ENCODE data around the gene RBM18. TPM values are rescaled to one million over a fixed set of nuclear protein-coding genes. Genes with fewer than 3 reads are reported as not detected.

The RBM18 gene
- polyA plus RNA-seq, 3 donors = 31.9 to 33.4 (median 33.3) TPM

DNA sequence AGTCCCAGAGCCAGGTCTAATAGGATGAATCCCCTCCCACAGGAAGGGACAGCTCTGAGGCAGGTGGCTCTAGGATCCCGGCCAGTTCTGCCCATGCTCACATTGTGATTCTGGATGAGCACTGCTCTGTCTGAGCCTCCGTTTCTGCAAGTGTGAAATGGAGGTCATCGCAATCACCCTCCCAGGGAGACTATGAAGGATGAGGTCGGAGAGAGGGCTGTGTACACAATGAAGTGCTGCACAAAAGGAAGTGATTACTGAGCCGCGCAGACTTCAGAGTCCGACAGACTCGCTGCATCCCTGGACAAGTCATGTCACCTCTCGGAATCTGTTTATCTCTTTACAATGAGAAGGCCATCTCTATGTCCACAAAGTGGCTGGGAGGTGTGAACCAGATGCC lies 57.5 kb downstream of the RBM18 start:
- no peak for DNase-seq

DNA sequence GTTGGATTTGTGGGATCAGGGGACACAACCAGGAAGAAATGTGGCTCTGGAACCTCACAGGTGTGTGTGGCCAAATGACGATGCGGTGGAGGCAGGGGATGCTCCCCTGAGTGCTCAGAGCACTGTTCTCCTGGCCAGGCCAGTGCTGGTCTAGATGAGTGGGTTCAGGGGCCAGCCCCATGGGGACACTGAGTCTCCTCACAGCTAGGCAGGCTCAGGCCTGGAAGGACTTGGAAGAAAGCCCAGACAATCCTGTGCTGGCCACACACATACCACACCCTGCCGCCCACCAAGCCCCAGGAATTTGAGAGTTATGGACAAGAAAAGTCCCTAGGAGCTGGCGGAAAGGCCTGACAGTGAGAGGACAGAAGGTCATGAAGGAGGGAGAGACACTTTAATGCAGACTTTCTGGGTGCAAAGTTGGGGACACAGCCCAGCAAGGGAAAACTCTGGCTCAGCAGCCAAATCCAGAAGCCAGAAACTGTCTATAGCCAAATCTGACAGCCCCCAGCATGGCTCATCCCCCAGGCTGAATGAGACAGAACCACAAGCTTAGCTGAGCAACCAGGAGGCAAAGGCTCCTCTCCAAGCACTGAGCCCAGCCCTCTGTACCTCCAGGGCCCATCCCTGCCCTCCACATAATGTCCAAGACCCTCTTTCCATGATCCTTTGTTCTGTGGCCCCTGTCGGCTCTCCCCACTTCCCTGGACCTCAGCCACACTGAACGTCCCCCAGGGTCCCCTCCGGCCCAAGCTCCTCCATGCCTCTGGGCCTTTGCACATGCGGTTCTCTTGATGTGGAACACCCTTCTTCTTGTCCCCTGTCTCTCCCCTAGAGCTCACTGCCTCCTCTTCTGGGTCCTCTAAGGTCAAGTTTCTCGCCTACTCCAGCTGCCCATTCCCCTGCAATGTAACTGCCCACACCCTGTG lies 58.3 kb downstream of the RBM18 start:
- DNase-seq = no peak

DNA sequence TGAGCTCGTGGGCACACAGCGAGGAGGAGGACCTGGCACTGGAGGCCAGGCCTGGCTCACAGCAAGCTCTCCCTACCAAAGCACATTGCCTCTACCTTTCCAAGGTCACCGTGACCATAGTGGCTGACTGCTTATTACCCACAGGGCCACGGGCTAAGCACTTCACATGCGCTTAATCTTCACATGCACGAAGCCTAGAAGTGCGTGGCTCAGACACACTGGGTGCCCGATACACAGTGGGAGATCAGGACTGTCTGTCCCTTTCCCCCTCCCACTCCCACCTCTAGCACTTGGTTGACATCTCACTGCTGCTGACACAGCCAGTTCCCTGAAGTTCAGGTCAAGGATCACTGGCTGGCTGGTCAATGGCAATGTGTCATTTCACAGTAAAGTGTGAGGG lies 59.5 kb downstream of the RBM18 start:
- no peak for DNase-seq

DNA sequence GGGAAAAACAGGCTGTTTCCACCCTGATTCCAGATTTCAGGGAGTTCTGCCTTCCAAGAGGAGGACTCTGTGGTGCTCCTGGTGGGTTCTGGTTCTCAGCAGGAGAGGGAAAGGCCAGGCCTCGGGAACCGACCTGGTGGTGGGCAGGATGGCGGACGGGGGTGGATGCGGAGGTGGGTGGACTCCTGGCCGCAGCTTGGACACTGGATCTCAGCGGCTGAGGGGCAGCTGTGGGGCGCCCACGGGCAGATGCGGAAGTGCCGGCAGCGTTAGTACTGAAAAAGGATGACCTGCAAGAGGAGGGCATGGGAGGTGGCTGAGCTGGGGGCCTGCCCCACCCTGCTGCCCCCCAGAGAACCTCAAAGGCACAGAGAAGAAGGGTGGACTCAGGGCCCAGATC lies 60.1 kb downstream of the RBM18 start:
- DNase-seq = no peak

DNA sequence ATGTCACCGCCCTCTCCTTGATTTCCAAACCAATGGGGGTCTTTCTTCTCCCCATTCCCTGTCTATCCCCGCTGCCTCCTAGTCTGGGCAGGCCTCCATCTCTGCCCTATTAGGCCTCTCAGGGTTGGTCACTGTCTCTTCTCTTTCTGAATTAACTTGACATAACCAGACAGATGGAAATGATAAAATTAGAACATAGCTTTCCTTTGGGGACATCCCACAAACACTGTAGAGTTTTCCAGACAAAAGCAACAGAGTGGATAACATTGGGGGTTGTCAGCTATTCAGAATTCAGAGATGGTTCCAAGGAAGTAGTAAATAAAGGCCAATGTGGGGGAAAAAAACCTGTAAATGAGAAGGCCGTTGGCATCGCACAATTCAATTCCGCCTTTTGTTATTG lies 60.6 kb downstream of the RBM18 start:
- DNase-seq = no peak

DNA sequence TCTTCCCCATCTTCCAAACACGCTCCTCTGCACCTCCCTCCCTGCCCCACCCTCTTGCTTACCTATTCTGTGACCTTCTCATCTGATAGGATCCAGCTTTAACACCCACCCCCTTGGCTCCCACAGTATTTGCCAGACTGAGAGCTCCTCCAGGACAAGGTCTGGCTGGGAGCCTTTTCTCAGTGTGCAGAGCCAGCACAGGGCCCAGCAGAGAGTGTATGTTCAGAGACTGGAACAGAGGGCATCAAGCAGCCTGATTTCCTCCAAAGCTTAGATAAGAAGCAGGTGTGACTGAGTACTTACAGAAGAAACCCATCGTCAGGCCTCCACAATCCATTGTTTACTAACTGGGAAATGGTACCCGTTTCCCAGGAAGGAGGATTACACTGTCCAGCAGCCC lies 62.5 kb downstream of the RBM18 start:
- DNase-seq = no peak

DNA sequence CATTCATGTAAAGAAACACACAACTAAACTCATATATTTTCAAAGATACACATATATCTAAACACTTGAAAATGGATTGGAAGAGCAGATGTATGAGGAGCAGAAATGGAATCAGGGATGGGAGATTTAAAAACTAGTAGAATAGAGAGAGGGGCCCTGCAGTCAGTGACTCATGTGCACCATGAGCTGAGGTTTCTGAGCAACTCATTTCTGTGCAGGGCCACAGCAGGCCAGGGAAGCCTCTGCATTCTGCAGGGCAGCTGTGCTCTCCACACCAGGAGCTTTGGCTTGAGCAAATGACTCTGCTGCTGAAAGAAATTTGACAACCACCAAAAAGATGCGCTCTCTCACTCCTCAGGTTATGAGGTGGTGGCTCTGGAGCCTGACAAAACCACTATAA lies 63.0 kb downstream of the RBM18 start:
- DNase-seq = no peak

DNA sequence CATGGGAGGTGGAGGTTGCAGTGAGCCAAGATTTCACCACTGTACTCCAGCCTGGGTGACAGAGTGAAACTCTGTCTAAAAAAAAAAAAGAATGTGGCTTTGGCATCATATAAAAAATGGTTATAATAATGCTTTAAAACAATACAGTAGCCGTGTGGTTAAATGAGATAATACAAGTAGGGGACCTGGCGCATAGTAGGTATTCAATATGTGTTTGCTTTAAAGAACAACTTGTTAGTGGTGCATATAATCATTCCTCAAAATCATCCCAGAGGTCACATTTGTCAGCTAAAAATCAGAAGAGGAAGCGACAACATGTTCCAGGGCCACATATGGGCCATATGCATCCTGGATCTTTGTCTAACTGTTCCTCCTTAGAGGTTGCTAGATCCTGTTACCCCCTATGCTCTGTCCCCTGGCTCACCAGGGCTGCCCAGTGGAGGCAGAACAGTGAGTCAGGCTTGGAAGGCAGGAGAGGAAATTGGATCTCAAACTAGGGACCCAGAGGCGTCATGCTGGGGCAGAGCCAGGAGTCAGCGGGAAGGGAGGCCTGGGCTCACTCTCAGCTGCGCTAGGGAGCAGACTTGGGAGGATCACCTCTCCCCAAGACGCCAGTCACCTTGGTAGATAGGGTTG lies 63.6 kb downstream of the RBM18 start:
- DNase-seq = no peak

DNA sequence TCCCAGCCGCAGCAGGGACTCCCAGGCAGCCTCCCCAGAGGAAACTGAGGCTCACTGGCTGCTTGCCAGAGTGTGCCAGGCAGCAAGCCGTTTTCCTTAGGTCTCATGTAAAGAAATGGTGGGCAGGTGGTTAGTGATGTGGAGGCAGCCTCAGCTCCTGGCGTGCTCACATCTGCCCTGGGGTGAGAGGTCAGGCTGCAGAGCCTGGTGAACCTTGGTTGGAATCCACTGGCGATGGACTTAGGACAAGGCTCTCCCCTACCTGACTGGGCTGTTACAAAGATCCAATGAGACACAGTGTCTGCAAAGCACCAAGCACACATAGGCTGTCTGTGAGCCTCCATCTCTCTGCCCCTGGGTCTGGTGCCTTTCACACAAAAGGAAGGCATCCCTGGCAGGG lies 66.8 kb downstream of the RBM18 start:
- no peak for DNase-seq

DNA sequence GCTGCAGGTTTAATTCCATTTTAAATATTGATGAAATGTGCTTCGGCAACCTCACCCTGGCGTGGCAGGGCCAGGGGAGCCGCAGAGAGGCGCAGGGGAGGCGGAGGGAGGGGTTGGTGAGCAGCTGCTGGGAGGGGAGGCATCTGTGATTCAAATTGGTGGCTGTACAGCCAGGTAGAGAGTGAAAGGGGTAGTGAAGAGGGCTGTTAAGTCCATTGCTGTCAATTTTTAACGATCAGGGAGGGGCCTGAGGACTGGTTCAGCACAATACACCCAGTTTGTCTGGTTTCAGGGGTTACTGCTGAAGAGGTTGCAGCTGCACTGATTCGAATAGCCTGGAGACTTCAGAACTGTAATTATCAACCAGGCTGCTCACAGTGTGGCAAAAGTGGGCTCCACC lies 67.2 kb downstream of the RBM18 start:
- no peak for DNase-seq

DNA sequence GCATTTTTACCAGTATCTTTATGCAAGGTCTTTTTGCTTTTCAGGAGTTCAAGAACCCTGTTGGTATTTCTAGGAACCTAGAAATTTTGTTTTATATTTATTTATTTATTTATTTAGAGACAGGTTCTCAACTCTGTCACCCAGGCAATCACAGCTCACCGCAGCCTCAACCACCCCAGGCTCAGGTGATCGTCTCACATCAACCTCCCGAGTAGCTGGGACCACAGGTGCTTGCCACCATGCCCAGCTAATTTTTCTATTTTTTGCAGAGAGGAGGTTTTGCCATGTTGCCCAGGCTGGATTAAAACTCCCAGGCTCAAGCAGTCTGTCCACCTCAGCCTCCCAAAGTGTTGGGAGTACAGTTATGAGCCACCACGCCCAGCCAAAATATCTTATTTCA lies 68.8 kb downstream of the RBM18 start:
- DNase-seq = no peak

DNA sequence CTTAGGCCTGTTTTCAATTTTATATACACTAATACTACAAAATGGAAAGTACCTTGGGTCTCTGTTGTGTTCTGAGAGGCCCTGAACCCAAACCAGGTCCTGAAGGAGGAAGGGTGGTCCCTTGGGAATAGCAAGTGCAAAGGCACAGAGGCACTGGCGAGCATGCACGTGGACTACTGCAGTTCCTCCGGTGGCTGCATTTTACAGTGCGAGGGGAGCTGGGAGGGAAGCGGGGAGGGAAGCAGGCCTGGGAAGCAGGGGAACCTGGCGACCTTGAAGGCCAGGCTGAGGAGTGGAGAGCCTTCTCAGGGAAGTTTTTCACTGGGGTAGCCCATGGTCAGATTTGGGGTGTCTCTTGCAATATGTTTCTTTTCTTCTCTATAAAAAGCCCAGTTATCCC lies 71.0 kb downstream of the RBM18 start:
- DNase-seq = no peak

DNA sequence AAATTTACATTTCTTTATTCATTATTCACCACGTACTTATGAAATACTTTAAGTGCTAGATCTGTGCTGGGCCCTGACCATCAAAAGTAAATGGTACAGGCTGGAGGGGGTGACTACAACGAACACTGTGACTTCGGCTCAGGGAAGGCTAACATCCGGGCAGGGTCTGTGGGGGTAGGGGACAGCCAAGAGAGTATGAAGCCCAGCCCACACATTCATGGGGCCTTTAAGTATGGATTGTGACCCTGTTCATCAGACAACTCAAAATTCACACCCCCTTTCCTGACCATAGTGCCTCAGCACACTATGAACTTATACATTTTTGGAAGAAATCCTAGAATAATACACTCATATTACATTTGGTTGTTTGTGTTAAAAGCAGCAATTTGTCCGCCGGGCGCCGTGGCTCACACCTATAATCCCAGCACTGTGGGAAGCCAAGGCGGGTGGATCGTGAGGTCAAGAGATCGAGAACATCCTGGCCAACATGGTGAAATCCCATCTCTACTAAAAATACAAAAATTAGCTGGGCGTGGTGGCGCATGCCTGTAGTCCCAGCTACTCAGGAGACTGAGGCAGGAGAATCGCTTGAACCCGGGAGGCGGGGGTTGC lies 71.6 kb downstream of the RBM18 start:
- DNase-seq = no peak

DNA sequence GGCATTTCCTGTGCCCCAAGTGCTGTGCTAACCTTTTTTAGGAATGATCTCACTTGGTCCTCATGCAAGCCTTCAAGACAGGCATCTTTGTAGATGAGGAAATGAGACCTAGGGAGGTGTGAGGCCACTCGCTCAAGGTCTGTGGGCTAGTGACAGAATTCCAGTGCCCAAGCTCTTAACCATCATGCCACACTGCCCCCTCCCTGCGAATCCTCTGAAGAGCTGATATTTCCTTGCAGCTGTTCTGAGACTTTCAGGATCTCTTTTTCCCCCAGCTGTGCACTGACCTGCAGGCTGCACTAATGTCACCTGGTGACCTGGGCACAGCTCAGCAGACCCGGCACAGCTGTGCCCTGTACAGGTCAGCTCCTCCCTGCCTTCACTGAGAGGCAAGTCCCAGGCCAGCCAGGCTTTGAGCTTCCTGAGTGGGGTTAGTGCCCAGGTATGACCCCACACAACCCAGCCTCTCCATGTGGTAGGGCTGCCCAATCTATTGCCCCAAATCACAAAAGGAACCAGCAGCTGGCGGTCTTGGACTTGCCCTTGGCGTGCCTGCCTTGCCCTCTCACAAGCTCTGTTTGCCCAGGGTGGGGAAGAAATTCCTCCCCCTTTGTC lies 72.3 kb downstream of the RBM18 start:
- no peak for DNase-seq

DNA sequence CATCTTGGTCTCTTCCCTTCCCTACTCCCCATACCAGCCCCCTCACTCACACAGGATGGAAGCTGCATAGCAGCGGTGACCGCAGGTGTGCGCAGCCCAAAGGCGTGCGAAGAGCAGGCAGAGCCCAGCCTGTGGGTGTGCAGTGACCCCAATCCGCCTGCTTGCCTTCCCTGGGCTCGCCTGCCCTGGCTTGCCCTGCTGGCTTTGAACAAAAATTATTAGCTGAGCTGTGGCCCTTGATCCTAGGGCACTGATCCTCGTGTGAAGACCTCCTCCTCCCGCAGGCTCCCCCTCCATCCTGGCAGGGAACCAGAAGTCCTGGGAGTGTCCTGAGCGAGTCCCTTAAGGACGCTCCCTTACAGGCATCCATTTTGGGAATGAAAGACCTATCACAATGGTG lies 73.1 kb downstream of the RBM18 start:
- DNase-seq = peak; percentile 28

DNA sequence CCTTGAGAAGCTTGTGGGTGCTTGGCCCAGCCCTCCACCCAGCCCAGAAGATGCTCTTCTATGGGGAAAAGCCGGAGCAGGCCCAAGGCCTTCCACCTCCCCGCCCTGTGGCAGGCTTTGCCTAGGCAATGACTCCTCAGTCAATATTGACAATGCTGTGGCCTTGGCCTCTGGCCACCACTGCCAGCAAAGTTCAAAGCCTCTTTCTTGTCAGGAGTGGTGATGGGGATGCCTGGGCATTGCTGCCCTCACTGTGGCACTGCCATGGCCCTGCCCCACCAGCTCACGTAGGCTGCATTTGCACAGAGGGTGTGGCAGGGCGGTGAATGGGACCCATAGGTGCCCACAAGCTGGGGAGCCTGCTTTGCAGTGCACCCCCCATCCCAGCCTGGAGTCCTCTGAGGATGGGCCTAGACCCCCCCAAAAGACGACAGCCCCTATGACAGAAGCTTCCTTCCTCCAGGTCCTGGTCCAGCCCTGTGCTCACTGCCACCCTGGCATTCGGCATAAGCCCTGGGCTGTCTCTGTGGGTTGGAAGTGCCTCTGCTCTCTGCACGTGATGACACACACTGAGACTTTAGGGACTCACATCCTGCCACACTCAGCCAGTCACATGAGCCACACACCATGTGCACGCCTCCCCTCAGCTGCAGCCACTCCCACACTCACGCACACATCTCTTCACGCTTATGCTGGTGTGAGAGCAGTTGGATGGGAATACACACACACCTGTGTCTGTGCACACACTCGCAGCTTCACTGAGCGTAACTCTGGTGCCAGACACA lies 73.9 kb downstream of the RBM18 start:
- DNase-seq = no peak

DNA sequence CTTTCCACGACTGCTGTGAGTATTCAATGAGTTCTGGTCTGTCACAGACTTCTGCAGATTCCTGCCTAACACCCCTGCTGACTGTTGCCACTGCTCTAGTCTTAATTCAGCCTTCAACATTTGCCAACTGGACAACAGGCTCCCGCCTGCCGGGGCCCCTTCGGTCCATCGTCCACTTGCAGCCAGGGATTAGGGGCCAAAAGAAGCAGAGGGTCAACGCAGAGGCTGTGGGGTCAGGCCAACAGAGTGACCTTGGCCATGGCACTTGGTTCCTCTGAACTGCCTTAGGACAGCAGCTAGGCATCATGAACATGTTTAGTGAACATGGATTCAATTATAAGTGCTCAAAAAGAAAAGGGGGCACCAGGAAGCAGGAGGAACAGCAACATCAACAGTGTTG lies 76.3 kb downstream of the RBM18 start:
- DNase-seq = no peak
